ENCODE results near the gene SDK1. TPM values are rescaled to one million over a fixed set of nuclear protein-coding genes. Genes with fewer than 3 reads are reported as not detected.

The SDK1 gene
- total RNA-seq, 1 donor from 2014 or later = 4.3 TPM

GRCh38 chr7:3998060-3998459, 697.0 kb downstream of the SDK1 start:
- Mint-ChIP-seq H3K4me1 (ENCODE audit: unreplicated experiment) (no peaks in the 10 kb centered on the region), H3K27me3 (ENCODE audit: unreplicated experiment) (no peaks in the 10 kb centered on the region), H3K9me3 (ENCODE audit: unreplicated experiment) (peaks cover 5% of the 10 kb centered on the region)

GRCh38 chr7:4000139-4000538, 699.1 kb downstream of the SDK1 start:
- DNase-seq (ENCODE audit: low spot score) = no peak
- Mint-ChIP-seq H3K9me3 (ENCODE audit: unreplicated experiment) (peaks cover 5% of the 10 kb centered on the region), H3K36me3 (ENCODE audit: low read depth, unreplicated experiment) (no peaks in the 10 kb centered on the region), H3K4me3 (ENCODE audit: unreplicated experiment) (no peak overlapping the region), H3K4me1 (ENCODE audit: unreplicated experiment) (no peaks in the 10 kb centered on the region), H3K27ac (ENCODE audit: unreplicated experiment) (no peak overlapping the region), H3K27me3 (ENCODE audit: unreplicated experiment) (no peaks in the 10 kb centered on the region)
- TF ChIP-seq, protein P1, sequence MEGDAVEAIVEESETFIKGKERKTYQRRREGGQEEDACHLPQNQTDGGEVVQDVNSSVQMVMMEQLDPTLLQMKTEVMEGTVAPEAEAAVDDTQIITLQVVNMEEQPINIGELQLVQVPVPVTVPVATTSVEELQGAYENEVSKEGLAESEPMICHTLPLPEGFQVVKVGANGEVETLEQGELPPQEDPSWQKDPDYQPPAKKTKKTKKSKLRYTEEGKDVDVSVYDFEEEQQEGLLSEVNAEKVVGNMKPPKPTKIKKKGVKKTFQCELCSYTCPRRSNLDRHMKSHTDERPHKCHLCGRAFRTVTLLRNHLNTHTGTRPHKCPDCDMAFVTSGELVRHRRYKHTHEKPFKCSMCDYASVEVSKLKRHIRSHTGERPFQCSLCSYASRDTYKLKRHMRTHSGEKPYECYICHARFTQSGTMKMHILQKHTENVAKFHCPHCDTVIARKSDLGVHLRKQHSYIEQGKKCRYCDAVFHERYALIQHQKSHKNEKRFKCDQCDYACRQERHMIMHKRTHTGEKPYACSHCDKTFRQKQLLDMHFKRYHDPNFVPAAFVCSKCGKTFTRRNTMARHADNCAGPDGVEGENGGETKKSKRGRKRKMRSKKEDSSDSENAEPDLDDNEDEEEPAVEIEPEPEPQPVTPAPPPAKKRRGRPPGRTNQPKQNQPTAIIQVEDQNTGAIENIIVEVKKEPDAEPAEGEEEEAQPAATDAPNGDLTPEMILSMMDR (IDR thresholded peaks at IDR 0.05; ENCODE audit: unreplicated experiment) = no peak

More at GRCh38 chr7:3998060-3998459, 697.0 kb downstream of the SDK1 start:
- H3K27ac Mint-ChIP-seq (ENCODE audit: unreplicated experiment) = no peak overlapping the region
- DNase-seq (ENCODE audit: low spot score) = no peak
- TF ChIP-seq, protein P1 (IDR thresholded peaks at IDR 0.05; ENCODE audit: unreplicated experiment) = no peak
- no peaks in the 10 kb centered on the region for H3K36me3 Mint-ChIP-seq (ENCODE audit: low read depth, unreplicated experiment)
- no peak overlapping the region for H3K4me3 Mint-ChIP-seq (ENCODE audit: unreplicated experiment)

- no peak overlapping the region for H3K4me3 Mint-ChIP-seq (ENCODE audit: unreplicated experiment)
- H3K4me1 Mint-ChIP-seq (ENCODE audit: unreplicated experiment) = no peaks in the 10 kb centered on the region
- H3K27ac Mint-ChIP-seq (ENCODE audit: unreplicated experiment) = no peak overlapping the region
- no peaks in the 10 kb centered on the region for H3K36me3 Mint-ChIP-seq (ENCODE audit: low read depth, unreplicated experiment)
- peaks cover 5% of the 10 kb centered on the region for H3K9me3 Mint-ChIP-seq (ENCODE audit: unreplicated experiment)
- TF ChIP-seq, protein P1 (IDR thresholded peaks at IDR 0.05; ENCODE audit: unreplicated experiment) = no peak
- no peaks in the 10 kb centered on the region for H3K27me3 Mint-ChIP-seq (ENCODE audit: unreplicated experiment)
- no peak for DNase-seq (ENCODE audit: low spot score)
Measured at GRCh38 chr7:4000934-4001333, 699.9 kb downstream of the SDK1 start.

- no peaks in the 10 kb centered on the region for H3K36me3 Mint-ChIP-seq (ENCODE audit: low read depth, unreplicated experiment)
- DNase-seq (ENCODE audit: low spot score) = no peak
- no peak overlapping the region for H3K4me3 Mint-ChIP-seq (ENCODE audit: unreplicated experiment)
- no peak overlapping the region for H3K27ac Mint-ChIP-seq (ENCODE audit: unreplicated experiment)
- H3K27me3 Mint-ChIP-seq (ENCODE audit: unreplicated experiment) = no peaks in the 10 kb centered on the region
- no peaks in the 10 kb centered on the region for H3K4me1 Mint-ChIP-seq (ENCODE audit: unreplicated experiment)
- peaks cover 5% of the 10 kb centered on the region for H3K9me3 Mint-ChIP-seq (ENCODE audit: unreplicated experiment)
- TF ChIP-seq, protein P1 (IDR thresholded peaks at IDR 0.05; ENCODE audit: unreplicated experiment) = no peak
Measured at GRCh38 chr7:4001742-4002141, 700.7 kb downstream of the SDK1 start.

DNA sequence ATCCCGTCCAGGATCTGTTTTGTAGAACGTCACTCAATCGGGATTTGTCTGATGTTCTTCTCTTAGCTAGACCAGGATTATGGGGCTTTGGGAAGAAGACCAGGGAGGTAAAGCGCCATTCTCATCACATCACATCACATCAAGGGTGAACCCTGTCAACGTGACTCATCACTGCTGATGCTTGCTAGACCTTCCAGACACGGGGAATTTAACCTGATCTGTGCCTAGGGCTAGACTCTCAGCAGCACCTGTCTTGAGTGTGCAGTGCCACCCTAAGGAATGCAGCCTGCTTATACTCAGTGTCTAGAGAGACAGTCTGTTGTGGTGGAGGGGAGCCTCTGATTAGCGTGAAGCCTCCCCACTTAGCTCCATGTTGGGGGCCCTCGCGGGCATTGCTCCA, 702.5 kb downstream of the SDK1 start:
- no peaks in the 10 kb centered on the region for H3K4me1 Mint-ChIP-seq (ENCODE audit: unreplicated experiment)
- no peak overlapping the region for H3K27ac Mint-ChIP-seq (ENCODE audit: unreplicated experiment)
- no peak overlapping the region for H3K4me3 Mint-ChIP-seq (ENCODE audit: unreplicated experiment)
- TF ChIP-seq, protein P1 (IDR thresholded peaks at IDR 0.05; ENCODE audit: unreplicated experiment) = no peak
- peaks cover 13% of the 10 kb centered on the region for H3K9me3 Mint-ChIP-seq (ENCODE audit: unreplicated experiment)
- DNase-seq (ENCODE audit: low spot score) = no peak
- H3K27me3 Mint-ChIP-seq (ENCODE audit: unreplicated experiment) = no peaks in the 10 kb centered on the region
- no peaks in the 10 kb centered on the region for H3K36me3 Mint-ChIP-seq (ENCODE audit: low read depth, unreplicated experiment)

All from endothelial cell (in vitro differentiated cells).